GM12878 (cell line): Measurements from ENCODE around the gene LSM12. TPM values are rescaled to one million over a fixed set of nuclear protein-coding genes. Genes with fewer than 3 reads are reported as not detected.

ENCODE experiments used
- ATF2 ChIP-seq: IDR thresholded peaks from 2 replicates; pipeline ENCODE4 v1.6.1; 2012; ENCODE audit warnings: low read length, inconsistent platforms
- ATF7 ChIP-seq: fragments of 450-650 bp; IDR thresholded peaks from 2 replicates; pipeline ENCODE4 v1.6.1; 2016; ENCODE audit warnings: low read depth, mild to moderate bottlenecking
- EP300 ChIP-seq, 2 experiments: fragments of 150-350 bp in 1 of 2; IDR thresholded peaks; 2 replicates each; pipeline ENCODE4 v1.6.1; 2011 to 2012; ENCODE audit warnings: low read depth in 2 of 2, low read length in 2 of 2, borderline replicate concordance in 1 of 2, improper control_type of control experiment in 1 of 2, inconsistent platforms in 1 of 2; ENCODE audit not compliant: control insufficient read depth in 1 of 2
- IKZF1 ChIP-seq: fragments of 450-650 bp; conservative IDR thresholded peaks from 2 replicates; pipeline ENCODE4 v1.6.1; 2017; ENCODE audit warnings: antibody characterized with exemption, mild to moderate bottlenecking
- IRF3 ChIP-seq: fragments of 450-650 bp; IDR thresholded peaks from 2 replicates; pipeline ENCODE4 v1.6.1; 2014; ENCODE audit warnings: mild to moderate bottlenecking
- JUNB ChIP-seq: IDR thresholded peaks from 2 replicates; pipeline ENCODE4 v1.6.1; 2016; ENCODE audit warnings: antibody characterized with exemption, mild to moderate bottlenecking
- MTA3 ChIP-seq: IDR thresholded peaks from 2 replicates; pipeline ENCODE4 v1.6.1; 2012; ENCODE audit warnings: low read length, inconsistent platforms, borderline replicate concordance
- NFIC ChIP-seq: IDR thresholded peaks from 2 replicates; pipeline ENCODE4 v1.6.1; 2012; ENCODE audit warnings: low read depth, mild to moderate bottlenecking, inconsistent platforms, low read length, moderate library complexity
- PAX8 ChIP-seq: fragments of 450-650 bp; IDR thresholded peaks from 2 replicates; pipeline ENCODE4 v1.6.1; 2017; ENCODE audit warnings: mild to moderate bottlenecking, moderate library complexity
- POLR2AphosphoS5 ChIP-seq: IDR thresholded peaks from 2 replicates; pipeline ENCODE4 v1.6.1; 2011; ENCODE audit warnings: mild to moderate bottlenecking, low read length, inconsistent platforms
- RAD21 ChIP-seq: IDR thresholded peaks from 2 replicates; pipeline ENCODE4 v1.6.1; 2011; ENCODE audit warnings: mild to moderate bottlenecking, low read depth, low read length, moderate library complexity; ENCODE audit not compliant: insufficient read depth
- RAD51 ChIP-seq: fragments of 450-650 bp; IDR thresholded peaks from 2 replicates; pipeline ENCODE4 v1.6.1; 2016; ENCODE audit warnings: moderate library complexity, mild to moderate bottlenecking, inconsistent platforms
- RB1 ChIP-seq: fragments of 450-650 bp; formaldehyde crosslinking; IDR thresholded peaks from 2 replicates; pipeline ENCODE4 v1.6.1; 2017; ENCODE audit warnings: mild to moderate bottlenecking, borderline replicate concordance
- RUNX3 ChIP-seq: IDR thresholded peaks from 2 replicates; pipeline ENCODE4 v1.6.1; 2012; ENCODE audit warnings: low read length, inconsistent platforms
- SPI1 ChIP-seq: IDR thresholded peaks from 2 replicates; pipeline ENCODE4 v1.6.1; 2011; ENCODE audit warnings: low read depth, mild to moderate bottlenecking, low read length, moderate library complexity, borderline replicate concordance; ENCODE audit not compliant: insufficient read depth
- SREBF2 ChIP-seq: IDR thresholded peaks from 2 replicates; pipeline ENCODE4 v1.6.1; 2012; ENCODE audit warnings: mild to moderate bottlenecking, low read length
- SUPT20H ChIP-seq: IDR thresholded peaks from 2 replicates; pipeline ENCODE4 v1.6.1; 2011; ENCODE audit warnings: low read depth, mild to moderate bottlenecking, low read length, moderate library complexity, borderline replicate concordance; ENCODE audit not compliant: control insufficient read depth
- ZBTB4 ChIP-seq: fragments of 450-650 bp; formaldehyde crosslinking; IDR thresholded peaks from 2 replicates; pipeline ENCODE4 v1.4.0; 2022; ENCODE audit warnings: mild to moderate bottlenecking, moderate library complexity
- ZNF687 ChIP-seq: fragments of 450-650 bp; IDR thresholded peaks from 2 replicates; pipeline ENCODE4 v1.6.1; 2017; ENCODE audit warnings: mild to moderate bottlenecking, moderate library complexity
- polyA plus RNA-seq, 11 experiments: library from polyadenylated mRNA; depleted of rRNA in 4 of 11; unstranded in 6 of 11; stranded (reverse) in 5 of 11; fragments of >200 nt; fragmentation: Nextera tagmentation in 4 of 11; fragmentation: Illumina TruSeq in 1 of 11; extraction: Ambion mirVana in 4 of 11; extraction: Trizol in 1 of 11; gene quantifications; 1 replicate in 1 of 11; 2 replicates in 10 of 11; pipeline versions ENCODE4 v1.2.1 to v1.2.3, GENCODE V29; 2011 to 2016; ENCODE audit warnings: inconsistent platforms in 2 of 11, missing spikeins in 2 of 11, low read depth in 1 of 11
- total RNA-seq, 4 experiments: library from RNA; depleted of rRNA in 3 of 4; stranded (reverse); fragments of >200 nt in 3 of 4; fragmentation: Illumina TruSeq in 1 of 4; extraction: Trizol in 1 of 4; gene quantifications; 2 replicates each; pipeline versions ENCODE4 v1.2.1 to v1.2.3, GENCODE V29; 2013 to 2021

Gene LSM12
- total and polyA plus RNA-seq, 10 of the 15 experiments (the other 5 are each of a cell fraction or from before 2014, with no cell fraction given) = 51.1 to 206 (median 70.8) TPM

- no peak for TF ChIP-seq ZNF687
- TF ChIP-seq SREBF2 = no peak
- TF ChIP-seq JUNB = no peak
- TF ChIP-seq IRF3 = no peak
- no peak for TF ChIP-seq ZBTB4
- TF ChIP-seq SPI1 = 0 out of 2 replicates have a peak, but pooled peaks have one; percentile 33
- TF ChIP-seq RB1 = no peak; the same call in 1 of the 2 replicates
- peak; percentile 28; the same call in 1 of the 2 replicates for TF ChIP-seq RUNX3
- no peak for TF ChIP-seq EP300 (IDR thresholded peaks at IDR 0.05; ENCODE audit: borderline replicate concordance in 1 of 2, control insufficient read depth in 1 of 2, low read depth in 2 of 2, low read length in 2 of 2)
- no peak; the same call in 1 of the 2 replicates for TF ChIP-seq ATF7
- TF ChIP-seq ATF2 = no peak
- no peak for TF ChIP-seq RAD51
- no peak for TF ChIP-seq SUPT20H
- TF ChIP-seq MTA3 = no peak
- TF ChIP-seq PAX8 = no peak
- TF ChIP-seq RAD21 = peak; percentile 29; the same call in 1 of the 2 replicates
- TF ChIP-seq NFIC = no peak
- no peak for TF ChIP-seq POLR2AphosphoS5
- TF ChIP-seq IKZF1 = no peak; the same call in 1 of the 2 replicates
These were observed 59.7 kb downstream of the LSM12 start (continued) for GRCh38 chr17:44006598-44007345.
